ENCODE data around the gene PDE4D.

- TF ChIP-seq ARNT (IDR thresholded peaks at IDR 0.05) (no peak), LEF1 (IDR thresholded peaks at IDR 0.05; ENCODE audit: borderline replicate concordance) (no peak), FOXA1 (IDR thresholded peaks at IDR 0.05) (no peak), PKNOX1 (IDR thresholded peaks at IDR 0.05) (no peak), ZNF384 (IDR thresholded peaks at IDR 0.05) (no peak), BHLHE40 (IDR thresholded peaks at IDR 0.05; ENCODE audit: borderline replicate concordance) (no peak), SP1 (IDR thresholded peaks at IDR 0.05) (no peak), TARDBP (IDR thresholded peaks at IDR 0.05) (no peak), SUZ12 (IDR thresholded peaks at IDR 0.05) (no peak)
These were observed 292.5 kb downstream of the PDE4D start for GRCh38 chr5:59600998-59601397.

Data from HEK293T (cell line).